A549 (cell line): Measurements from ENCODE around the gene FTH1. TPM values are rescaled to one million over a fixed set of nuclear protein-coding genes. Genes with fewer than 3 reads are reported as not detected.
A peak's percentile ranks its signal among the peaks of the same experiment; 100 is the strongest.

ENCODE experiments used
- ATAC-seq, 2 experiments: fragments of 200-7000 bp in 1 of 2; fragments of >200 bp in 1 of 2; cut with Nextera tagmentation in 1 of 2; cut with Tn5 transposase in 1 of 2; 3 replicates each; pipeline versions ENCODE4 v1.8.0 to v1.9.1; 2018 to 2020; ENCODE audit warnings: mild to moderate bottlenecking in 1 of 2, moderate library complexity in 1 of 2
- CTCF ChIA-PET: fragments of 300-600 bp; sonication (Branson Sonifier 250); formaldehyde crosslinking; extraction: SDS; loops from one replicate; lab custom pipeline; 2021; ENCODE audit warnings: antibody characterized with exemption, inconsistent platforms; lab: Yijun Ruan, JAX
- POLR2A ChIA-PET: fragments of 350-600 bp; formaldehyde crosslinking; extraction: SDS; loops from one replicate; lab custom pipeline; 2021; ENCODE audit warnings: antibody characterized with exemption, inconsistent platforms; lab: Yijun Ruan, JAX
- DNase-seq, 2 experiments: peaks; one replicate each; pipeline versions ENCODE4 v3.0.0 to v3.0.0-alpha.2; 2011 to 2016; ENCODE audit warnings: low read depth in 1 of 2, low spot score in 1 of 2
- FAIRE-seq: peaks from 2 replicates; lab custom pipeline; 2011; peaks lifted over from hg19 to GRCh38; lab: Jason Lieb, UNC
- H3K27ac ChIP-seq, 2 experiments: fragments of >200 bp; sonication (Bioruptor Twin); formaldehyde crosslinking; 3 replicates each; pipeline ENCODE4 v1.5.1; 2016 to 2017
- H3K4me1 ChIP-seq: fragments of >200 bp; sonication (Bioruptor Twin); formaldehyde crosslinking; 3 replicates; pipeline ENCODE4 v1.6.1; 2016
- H3K4me2 ChIP-seq: fragments of >200 bp; sonication (Bioruptor Twin); formaldehyde crosslinking; 3 replicates; pipeline ENCODE4 v1.6.1; 2016
- H3K4me3 ChIP-seq: fragments of >200 bp; sonication (Bioruptor Twin); formaldehyde crosslinking; 3 replicates; pipeline ENCODE4 v1.5.1; 2016
- H3K9me3 ChIP-seq: fragments of >200 bp; sonication (Bioruptor Twin); formaldehyde crosslinking; 3 replicates; pipeline ENCODE4 v1.6.1; 2016
- CBX2 ChIP-seq: fragments of 200-600 bp; sonication (generic); IDR thresholded peaks from 2 replicates; pipeline ENCODE4 v1.6.1; 2016; ENCODE audit warnings: low read depth, mild to moderate bottlenecking, borderline replicate concordance
- CEBPB ChIP-seq, 2 experiments: fragments of >200 bp in 1 of 2; sonication (Bioruptor Twin) in 1 of 2; formaldehyde crosslinking in 1 of 2; IDR thresholded peaks; 2 replicates each; pipeline ENCODE4 v1.6.1; 2012 to 2016
- EP300 ChIP-seq, 2 experiments: fragments of >200 bp; sonication (Bioruptor Twin); formaldehyde crosslinking; IDR thresholded peaks; 2 replicates in 1 of 2; 3 replicates in 1 of 2; pipeline ENCODE4 v1.6.1; 2016 to 2017
- ESRRA ChIP-seq: fragments of 150-350 bp; IDR thresholded peaks from 2 replicates; pipeline ENCODE4 v1.6.1; 2014; ENCODE audit warnings: mild to moderate bottlenecking, low read length, borderline replicate concordance
- GATA3 ChIP-seq: IDR thresholded peaks from 2 replicates; pipeline ENCODE4 v1.6.1; 2012; ENCODE audit warnings: borderline replicate concordance
- HDAC2 ChIP-seq: fragments of 200-600 bp; sonication (generic); IDR thresholded peaks from 2 replicates; pipeline ENCODE4 v1.6.1; 2016
- HEYL ChIP-seq: fragments of 250-450 bp; sonication (Bioruptor Pico); IDR thresholded peaks from 2 replicates; pipeline ENCODE4 v1.8.0; 2021; ENCODE audit warnings: mild to moderate bottlenecking, moderate library complexity
- HOXB13 ChIP-seq: fragments of 250-450 bp; sonication (Bioruptor Pico); IDR thresholded peaks from 2 replicates; pipeline ENCODE4 v1.5.0; 2020; ENCODE audit warnings: low read depth, mild to moderate bottlenecking, moderate library complexity
- JUN ChIP-seq, 2 experiments: fragments of >200 bp; sonication (Bioruptor Twin); formaldehyde crosslinking; IDR thresholded peaks; 2 replicates in 1 of 2; 3 replicates in 1 of 2; pipeline ENCODE4 v1.6.1; 2016 to 2017
- JUNB ChIP-seq: fragments of >200 bp; sonication (Bioruptor Twin); formaldehyde crosslinking; IDR thresholded peaks from 2 replicates; pipeline ENCODE4 v1.6.1; 2016
- KDM5A ChIP-seq: fragments of 200-600 bp; sonication (generic); IDR thresholded peaks from 2 replicates; pipeline ENCODE4 v1.6.1; 2016; ENCODE audit warnings: antibody characterized with exemption, mild to moderate bottlenecking
- PHF8 ChIP-seq: fragments of 200-600 bp; sonication (generic); IDR thresholded peaks from 2 replicates; pipeline ENCODE4 v1.6.1; 2016; ENCODE audit warnings: low read depth, mild to moderate bottlenecking, antibody characterized with exemption, moderate library complexity, borderline replicate concordance
- RAD21 ChIP-seq, 2 experiments: fragments of >200 bp in 1 of 2; sonication (Bioruptor Twin) in 1 of 2; formaldehyde crosslinking in 1 of 2; IDR thresholded peaks in 1 of 2; conservative IDR thresholded peaks in 1 of 2; 2 replicates in 1 of 2; 3 replicates in 1 of 2; pipeline ENCODE4 v1.6.1; 2012 to 2018; ENCODE audit warnings: inconsistent platforms in 1 of 2
- RNF2 ChIP-seq: fragments of 200-600 bp; sonication (generic); IDR thresholded peaks from 2 replicates; pipeline ENCODE4 v1.6.1; 2016; ENCODE audit warnings: low read depth, mild to moderate bottlenecking, antibody characterized with exemption, moderate library complexity, borderline replicate concordance
- SMC3 ChIP-seq: fragments of >200 bp; sonication (Bioruptor Twin); formaldehyde crosslinking; IDR thresholded peaks from 3 replicates; pipeline ENCODE4 v1.6.1; 2018; ENCODE audit warnings: inconsistent platforms
- WGBS: methylation state at CpG from one replicate; pipeline ENCODE4 v1.1.6; 2017; ENCODE audit errors: missing lambda C conversion rate; 5-methylcytosine and 5-hydroxymethylcytosine counted together
- polyA plus RNA-seq, 4 experiments: library from polyadenylated mRNA; depleted of rRNA in 3 of 4; stranded (reverse); fragments of >200 nt; fragmentation: RNase III in 1 of 4; extraction: RNeasy Plus Mini Kit Qiagen cat#74134 plus additional on column Dnase treatment in 1 of 4; gene quantifications; 2 replicates in 3 of 4; 3 replicates in 1 of 4; pipeline ENCODE4 v1.2.3, GENCODE V29; 2011 to 2017
- TF ChIP-seq, protein P1 (sequence below): fragments of >200 bp; sonication (Bioruptor Twin); formaldehyde crosslinking; IDR thresholded peaks from 2 replicates; pipeline ENCODE4 v1.6.1; 2016
- TF ChIP-seq, protein P2 (sequence below): fragments of 200-600 bp; sonication (generic); IDR thresholded peaks from 2 replicates; pipeline ENCODE4 v1.6.1; 2016; ENCODE audit warnings: antibody characterized with exemption, mild to moderate bottlenecking, moderate library complexity

FTH1 gene
- polyA plus RNA-seq, 2 of the 4 experiments (the other 2 are of a cell fraction) = 2,791 to 13,747 TPM

DNA sequence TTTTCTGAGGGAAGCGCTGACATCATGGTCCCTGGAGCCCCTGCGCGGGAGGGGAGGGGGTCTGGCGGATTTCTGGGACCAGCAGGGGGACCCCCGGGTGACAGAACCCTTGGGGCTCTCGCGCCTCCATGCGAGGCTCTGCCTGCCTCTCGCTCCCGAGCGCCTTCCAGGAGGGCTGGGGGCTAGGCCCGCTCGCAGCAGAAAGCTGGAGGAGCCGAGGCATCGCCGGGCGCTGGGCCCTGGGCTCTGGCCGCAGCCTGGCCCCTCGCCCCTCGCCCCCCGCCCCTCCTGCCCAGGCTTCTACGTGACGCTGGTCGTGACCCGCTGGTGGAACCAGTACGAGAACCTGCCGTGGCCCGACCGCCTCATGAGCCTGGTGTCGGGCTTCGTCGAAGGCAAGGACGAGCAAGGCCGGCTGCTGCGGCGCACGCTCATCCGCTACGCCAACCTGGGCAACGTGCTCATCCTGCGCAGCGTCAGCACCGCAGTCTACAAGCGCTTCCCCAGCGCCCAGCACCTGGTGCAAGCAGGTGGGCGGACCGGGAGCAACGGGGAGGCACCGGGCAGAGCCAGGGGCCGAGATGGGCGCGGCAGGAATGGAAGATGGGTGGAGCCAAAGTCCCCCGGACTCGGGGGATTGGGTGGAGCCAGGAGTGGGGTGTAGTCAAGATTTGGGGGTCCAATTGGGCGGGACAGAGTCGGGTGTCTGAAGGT is 11.9 kb downstream of the FTH1 start:
- Histone ChIP-seq H3K4me3 (no peak overlapping the region), H3K4me1 (peaks cover 46% of the 10 kb centered on the region), H3K4me2 (peak overlapping the region; percentile 68), H3K27ac (peak overlapping the region; percentile 80 to 88), H3K9me3 (no peaks in the 10 kb centered on the region)
- ChIA-PET POLR2A (interaction anchor here (0.6 to 1.1 kb wide), 4 partner anchors 8 to 352 kb away, joined by 3 to 7 read pairs (median 5); partner anchors contain the start of gene FTH1), CTCF (interaction anchor here (0.6 to 11.9 kb wide), 11 partner anchors 10 to 158 kb away, joined by 3 to 565 read pairs (median 5); no protein-coding TSS in a partner anchor)
- FAIRE-seq (no peak), ATAC-seq (no peak), DNase-seq (no peak)
- WGBS = 92% methylated on average over 33 of the region's 56 CpGs
- TF ChIP-seq, protein P1, sequence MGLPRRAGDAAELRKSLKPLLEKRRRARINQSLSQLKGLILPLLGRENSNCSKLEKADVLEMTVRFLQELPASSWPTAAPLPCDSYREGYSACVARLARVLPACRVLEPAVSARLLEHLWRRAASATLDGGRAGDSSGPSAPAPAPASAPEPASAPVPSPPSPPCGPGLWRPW = no peak
- TF ChIP-seq PHF8 = no peak
- no peak for TF ChIP-seq SMC3
- TF ChIP-seq CBX2 = no peak
- TF ChIP-seq EP300 (IDR thresholded peaks at IDR 0.05) = no peak
- no peak for TF ChIP-seq RNF2
- no peak for TF ChIP-seq JUNB
- TF ChIP-seq ESRRA = no peak
- no peak for TF ChIP-seq JUN (IDR thresholded peaks at IDR 0.05)
- TF ChIP-seq, protein P2, sequence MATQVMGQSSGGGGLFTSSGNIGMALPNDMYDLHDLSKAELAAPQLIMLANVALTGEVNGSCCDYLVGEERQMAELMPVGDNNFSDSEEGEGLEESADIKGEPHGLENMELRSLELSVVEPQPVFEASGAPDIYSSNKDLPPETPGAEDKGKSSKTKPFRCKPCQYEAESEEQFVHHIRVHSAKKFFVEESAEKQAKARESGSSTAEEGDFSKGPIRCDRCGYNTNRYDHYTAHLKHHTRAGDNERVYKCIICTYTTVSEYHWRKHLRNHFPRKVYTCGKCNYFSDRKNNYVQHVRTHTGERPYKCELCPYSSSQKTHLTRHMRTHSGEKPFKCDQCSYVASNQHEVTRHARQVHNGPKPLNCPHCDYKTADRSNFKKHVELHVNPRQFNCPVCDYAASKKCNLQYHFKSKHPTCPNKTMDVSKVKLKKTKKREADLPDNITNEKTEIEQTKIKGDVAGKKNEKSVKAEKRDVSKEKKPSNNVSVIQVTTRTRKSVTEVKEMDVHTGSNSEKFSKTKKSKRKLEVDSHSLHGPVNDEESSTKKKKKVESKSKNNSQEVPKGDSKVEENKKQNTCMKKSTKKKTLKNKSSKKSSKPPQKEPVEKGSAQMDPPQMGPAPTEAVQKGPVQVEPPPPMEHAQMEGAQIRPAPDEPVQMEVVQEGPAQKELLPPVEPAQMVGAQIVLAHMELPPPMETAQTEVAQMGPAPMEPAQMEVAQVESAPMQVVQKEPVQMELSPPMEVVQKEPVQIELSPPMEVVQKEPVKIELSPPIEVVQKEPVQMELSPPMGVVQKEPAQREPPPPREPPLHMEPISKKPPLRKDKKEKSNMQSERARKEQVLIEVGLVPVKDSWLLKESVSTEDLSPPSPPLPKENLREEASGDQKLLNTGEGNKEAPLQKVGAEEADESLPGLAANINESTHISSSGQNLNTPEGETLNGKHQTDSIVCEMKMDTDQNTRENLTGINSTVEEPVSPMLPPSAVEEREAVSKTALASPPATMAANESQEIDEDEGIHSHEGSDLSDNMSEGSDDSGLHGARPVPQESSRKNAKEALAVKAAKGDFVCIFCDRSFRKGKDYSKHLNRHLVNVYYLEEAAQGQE = no peak
- TF ChIP-seq HDAC2 = no peak
- TF ChIP-seq KDM5A = no peak
- TF ChIP-seq GATA3 = no peak

DNA sequence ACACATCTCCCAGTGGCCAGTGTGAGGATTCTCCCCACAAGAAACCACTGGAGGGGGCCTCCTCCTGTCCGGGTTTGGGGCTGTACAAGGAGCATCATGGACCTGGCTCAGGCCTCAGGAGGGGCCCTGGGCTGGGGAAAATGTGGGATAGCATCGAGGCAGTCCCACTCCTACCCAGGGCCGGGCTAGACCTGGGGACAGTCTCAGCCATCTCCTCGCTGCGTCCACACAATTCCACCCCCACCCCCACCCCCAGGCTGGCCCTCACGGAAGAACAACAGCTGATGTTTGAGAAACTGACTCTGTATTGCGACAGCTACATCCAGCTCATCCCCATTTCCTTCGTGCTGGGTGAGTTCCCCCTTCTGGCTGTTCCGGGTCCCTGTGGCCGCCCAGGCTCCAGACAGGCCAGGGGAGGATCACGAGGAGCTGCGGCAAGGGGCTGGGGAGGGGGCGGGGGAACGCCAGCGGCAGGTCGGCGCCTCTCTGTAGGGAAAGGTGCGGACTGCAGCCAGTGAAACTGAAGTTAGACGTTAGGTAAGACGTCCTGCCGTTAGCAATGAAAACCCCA is 12.5 kb downstream of the FTH1 start:
- CTCF ChIA-PET = interaction anchor here (0.6 to 11.9 kb wide), 10 partner anchors 9 to 157 kb away, joined by 3 to 565 read pairs (median 6); no protein-coding TSS in a partner anchor
- POLR2A ChIA-PET = interaction anchor here (0.6 to 1.1 kb wide), 6 partner anchors 8 to 353 kb away, joined by 3 to 7 read pairs (median 5); partner anchors contain the start of gene FTH1
- H3K27ac ChIP-seq = peak overlapping the region; percentile 80 to 88
- peak overlapping the region; percentile 68 for H3K4me2 ChIP-seq
- H3K9me3 ChIP-seq = no peaks in the 10 kb centered on the region
- peaks cover 50% of the 10 kb centered on the region for H3K4me1 ChIP-seq
- ATAC-seq (peak; percentile 65 to 69), FAIRE-seq (no peak), DNase-seq (peak; percentile 62 to 70)
- no peak for TF ChIP-seq HEYL (CRISPR knock-in tag)
- TF ChIP-seq JUN (IDR thresholded peaks at IDR 0.05) = peak in 1 of 2 experiments; percentile 25; a peak in 1 of 5 replicates
- TF ChIP-seq HOXB13 (CRISPR knock-in tag) = no peak
- no peak for TF ChIP-seq GATA3
- TF ChIP-seq RAD21 (conservative IDR thresholded peaks at IDR 0.05 in 1 of 2, IDR thresholded peaks at IDR 0.05 in 1 of 2) = peak in 1 of 2 experiments; percentile 27; a peak in 2 of 5 replicates
- TF ChIP-seq CEBPB (IDR thresholded peaks at IDR 0.05) = peak; percentile 62 to 78
- H3K4me3 ChIP-seq = no peak overlapping the region
- WGBS = 34% methylated on average over 18 of the region's 21 CpGs
